AG09309 (cell line): ENCODE measurements around the gene RSRC1.

Experiments
- DNase-seq: peaks from one replicate; pipeline ENCODE4 v3.0.0-alpha.2; 2010; ENCODE audit warnings: low read depth
- H3K4me3 ChIP-seq: 2 replicates; pipeline ENCODE4 v1.5.1; 2011; ENCODE audit warnings: mild to moderate bottlenecking, low read depth, low read length, moderate library complexity; ENCODE audit not compliant: control insufficient read depth
- CTCF ChIP-seq: IDR thresholded peaks from 2 replicates; pipeline ENCODE4 v1.5.1; 2011; ENCODE audit warnings: mild to moderate bottlenecking, low read depth, low read length, inconsistent platforms; ENCODE audit not compliant: insufficient read depth, control insufficient read depth; ENCODE audit errors: missing control alignments

RSRC1 gene

GRCh38 chr3:158105119-158105709, 4.7 kb upstream of the RSRC1 start:
- TF ChIP-seq CTCF = no peak
- DNase-seq = no peak
- peak overlapping the region; percentile 88 for H3K4me3 ChIP-seq

- H3K4me3 ChIP-seq = peak overlapping the region; percentile 88
- DNase-seq = no peak
- peak; percentile 7 for TF ChIP-seq CTCF
Observed at GRCh38 chr3:158105710-158106253, 4.1 kb upstream of the RSRC1 start.

- no peak for DNase-seq
- peak overlapping the region; percentile 88 for H3K4me3 ChIP-seq
- no peak for TF ChIP-seq CTCF
Observed at GRCh38 chr3:158106766-158107471, 3.0 kb upstream of the RSRC1 start.

- TF ChIP-seq CTCF = no peak
- no peak for DNase-seq
- no peak overlapping the region for H3K4me3 ChIP-seq
Observed at GRCh38 chr3:158107605-158108444, 2.1 kb upstream of the RSRC1 start.

- no peak for TF ChIP-seq CTCF
- H3K4me3 ChIP-seq = no peak overlapping the region
- DNase-seq = no peak
Observed at GRCh38 chr3:158108445-158108985, 1.4 kb upstream of the RSRC1 start.

- TF ChIP-seq CTCF = no peak
- DNase-seq = no peak
- peak overlapping the region; percentile 90 for H3K4me3 ChIP-seq
Observed at GRCh38 chr3:158109295-158109803, 540 bp upstream of the RSRC1 start.
